Measurements from ENCODE around the gene REEP6. TPM values are rescaled to one million over a fixed set of nuclear protein-coding genes. Genes with fewer than 3 reads are reported as not detected.

REEP6 gene
- 1.3 and 1.8 TPM in 2 replicates for total RNA-seq

GRCh38 chr19:1491114-1491848 is at the start of gene REEP6:
Gene REEP6, plus strand, starts transcription at chr19:1491181. Its CDS starts 89 bp downstream, at chr19:1491270.

GRCh38 chr19:1449467-1450442 is 41.2 kb upstream of the REEP6 start, which contains the start of gene APC2:
Gene APC2, plus strand, starts transcription at chr19:1450121. Its CDS starts 2,881 bp downstream, at chr19:1453002.

GRCh38 chr19:1478934-1479707 is 11.9 kb upstream of the REEP6 start, which contains the start of gene C19orf25:
Gene C19orf25, minus strand, starts transcription at chr19:1479215. Its CDS starts 312 bp downstream, at chr19:1478903.

GRCh38 chr19:1490311-1491113 is 469 bp upstream of the REEP6 start, which contains the start of gene PCSK4:
Gene PCSK4, minus strand, starts transcription at chr19:1490350. Its CDS starts 4 bp downstream, at chr19:1490346.

GRCh38 chr19:1512671-1513498 is 21.9 kb downstream of the REEP6 start, which contains the start of gene ADAMTSL5:
Gene ADAMTSL5, minus strand, starts transcription at chr19:1513019. Its CDS starts 2,076 bp downstream, at chr19:1510943.

GRCh38 chr19:1523412-1524286 is 32.7 kb downstream of the REEP6 start, which contains the start of gene PLK5:
Gene PLK5, plus strand, starts transcription at chr19:1524077. Its CDS starts 2,920 bp downstream, at chr19:1526997.

Other genes with a start within 250 kb of the REEP6 start
- 10.5 and 14.0 TPM in 2 replicates for gene ATP5F1D, start 249.4 kb upstream of the REEP6 start, total RNA-seq
- gene MIDN, start 242.6 kb upstream of the REEP6 start, total RNA-seq: 32.1 and 35.4 TPM in 2 replicates
- gene CIRBP, start 221.8 kb upstream of the REEP6 start, total RNA-seq: 234 and 348 TPM in 2 replicates
- gene FAM174C, start 215.7 kb upstream of the REEP6 start, total RNA-seq: 13.1 and 15.2 TPM in 2 replicates
- not detected in 2 replicates for gene EFNA2, start 205.3 kb upstream of the REEP6 start, total RNA-seq
- gene NDUFS7, start 107.3 kb upstream of the REEP6 start, total RNA-seq: 36.2 and 47.1 TPM in 2 replicates
- gene GAMT, start 89.6 kb upstream of the REEP6 start, total RNA-seq: 24.2 and 28.8 TPM in 2 replicates
- 50.6 TPM in 2 replicates for gene DAZAP1, start 83.6 kb upstream of the REEP6 start, total RNA-seq
- 301 and 458 TPM in 2 replicates for gene RPS15, start 52.8 kb upstream of the REEP6 start, total RNA-seq
- gene APC2, start 41.1 kb upstream of the REEP6 start, total RNA-seq: 0.49 and 0.81 TPM in 2 replicates
- 27.8 and 37.2 TPM in 2 replicates for gene C19orf25, start 12.0 kb upstream of the REEP6 start, total RNA-seq
- gene PCSK4, start 831 bp upstream of the REEP6 start, total RNA-seq: 2.3 and 2.8 TPM in 2 replicates
- 10.4 and 11.3 TPM in 2 replicates for gene ADAMTSL5, start 21.8 kb downstream of the REEP6 start, total RNA-seq
- gene PLK5, start 32.9 kb downstream of the REEP6 start, total RNA-seq: under 0.01 and 0.12 TPM in 2 replicates
- 44.9 and 56.5 TPM in 2 replicates for gene MEX3D, start 77.1 kb downstream of the REEP6 start, total RNA-seq
- 75.4 and 81.9 TPM in 2 replicates for gene MBD3, start 101.7 kb downstream of the REEP6 start, total RNA-seq
- 29.8 and 34.6 TPM in 2 replicates for gene UQCR11, start 114.3 kb downstream of the REEP6 start, total RNA-seq
- gene TCF3, start 161.4 kb downstream of the REEP6 start, total RNA-seq: 69.8 and 102 TPM in 2 replicates

Measured in hair follicle dermal papilla cell (primary cell).